Putamen (tissue), 1 donor: Measurements from ENCODE around the gene KEAP1.
A peak's percentile ranks its signal among the peaks of the same experiment; 100 is the strongest.
"Not testable (repeated sequence)": the region's sequence is repeated elsewhere in the genome, so short reads cannot be mapped to it uniquely, and the experiment has no call there.

Experiments used
- DNase-seq: peaks from one replicate; pipeline ENCODE4 v3.0.0-alpha.2; 2016; ENCODE audit warnings: low spot score

KEAP1 gene

DNA sequence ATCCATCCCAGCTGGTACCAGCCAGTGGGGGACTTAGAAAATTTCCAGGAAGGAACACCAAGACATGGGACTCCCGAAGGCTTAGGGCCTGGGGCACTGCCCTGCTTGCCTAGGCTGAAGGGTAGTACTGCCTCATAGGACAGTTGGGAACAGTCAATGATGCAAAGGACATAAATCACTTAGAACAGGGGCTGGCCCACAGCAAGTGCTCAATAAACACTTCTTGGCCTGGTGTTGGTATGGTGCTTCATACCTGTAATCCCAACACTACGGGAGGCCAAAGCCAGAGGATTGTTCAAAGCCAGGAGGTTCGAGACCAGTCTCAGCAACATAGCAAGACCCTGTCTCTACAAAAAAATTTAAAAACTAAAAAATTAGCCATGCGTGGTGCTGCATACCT is 5.8 kb downstream of the KEAP1 start:
- DNase-seq: no peak

DNA sequence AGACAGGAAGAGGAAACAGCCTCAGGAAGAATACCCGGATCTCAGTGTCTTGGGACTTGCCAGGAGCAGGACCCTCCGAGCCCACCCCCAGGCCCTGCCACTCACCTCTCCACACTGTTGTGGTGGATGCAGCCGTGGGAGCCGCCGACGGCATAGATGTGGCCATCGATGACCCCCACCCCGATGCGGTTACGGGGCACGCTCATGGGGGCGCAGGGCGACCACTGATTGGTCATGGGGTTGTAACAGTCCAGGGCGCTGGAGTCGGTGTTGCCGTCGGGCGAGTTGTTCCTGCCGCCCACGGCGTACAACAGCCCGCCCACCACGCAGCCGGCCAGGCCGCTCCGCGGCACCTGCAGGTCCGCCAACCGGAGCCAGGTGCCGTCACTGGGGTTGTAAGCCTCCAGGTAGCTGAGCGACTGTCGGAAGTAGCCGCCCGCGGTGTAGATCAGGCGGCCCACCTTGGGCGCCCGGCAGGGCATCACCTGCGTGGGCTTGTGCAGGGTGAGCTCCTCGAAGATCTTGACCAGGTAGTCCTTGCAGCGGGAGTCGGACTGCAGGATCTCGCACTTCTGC is 11.6 kb downstream of the KEAP1 start:
- DNase-seq: no peak

DNA sequence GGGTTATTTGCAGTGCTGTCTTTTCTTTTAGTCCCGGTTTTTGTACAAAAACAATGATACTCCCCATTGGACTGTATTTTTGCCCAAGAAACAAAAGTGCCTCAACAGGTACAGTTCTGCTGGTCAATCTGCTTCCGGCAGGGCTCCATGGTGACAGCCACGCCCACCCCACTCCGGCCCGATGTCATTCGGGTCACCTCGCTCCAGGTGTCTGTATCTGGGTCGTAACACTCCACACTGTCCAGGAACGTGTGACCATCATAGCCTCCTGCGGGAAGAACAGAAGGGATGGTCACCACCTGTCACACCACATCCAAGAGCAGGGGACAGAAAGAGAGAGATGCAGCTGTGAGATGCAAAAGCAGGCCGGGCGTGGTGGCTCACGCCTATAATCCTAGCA is 16.6 kb downstream of the KEAP1 start:
- no peak for DNase-seq

GRCh38 chr19:10478903-10479384 is 24.2 kb downstream of the KEAP1 start:
- peak; percentile 95 for DNase-seq

GRCh38 chr19:10478476-10478875 is 24.7 kb downstream of the KEAP1 start:
- no peak for DNase-seq

- DNase-seq: no peak
Observed at GRCh38 chr19:10474962-10475451, 28.1 kb downstream of the KEAP1 start.

GRCh38 chr19:10473192-10473591 is 30.0 kb downstream of the KEAP1 start:
- DNase-seq: no peak

DNA sequence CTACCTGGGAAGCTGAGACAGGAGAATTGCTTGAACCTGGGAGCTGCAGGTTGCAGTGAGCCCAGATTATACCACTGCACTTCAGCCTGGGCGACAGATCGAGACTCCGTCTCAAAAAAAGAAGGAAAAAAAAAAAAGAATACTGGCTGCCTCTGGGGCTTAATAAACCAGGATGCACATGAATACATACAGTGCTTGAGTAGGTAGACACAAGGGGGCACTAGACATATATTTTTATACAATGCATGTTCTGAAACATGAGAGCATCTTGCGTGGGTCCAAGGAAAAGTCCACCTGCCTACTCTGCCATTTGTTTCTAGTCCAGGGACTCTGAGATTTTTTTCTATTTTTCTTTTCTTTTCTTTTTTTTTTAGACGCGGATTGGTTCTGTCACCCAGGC is 31.2 kb downstream of the KEAP1 start:
- DNase-seq: no peak

GRCh38 chr19:10468133-10468532 is 35.0 kb downstream of the KEAP1 start:
- DNase-seq: no peak

DNA sequence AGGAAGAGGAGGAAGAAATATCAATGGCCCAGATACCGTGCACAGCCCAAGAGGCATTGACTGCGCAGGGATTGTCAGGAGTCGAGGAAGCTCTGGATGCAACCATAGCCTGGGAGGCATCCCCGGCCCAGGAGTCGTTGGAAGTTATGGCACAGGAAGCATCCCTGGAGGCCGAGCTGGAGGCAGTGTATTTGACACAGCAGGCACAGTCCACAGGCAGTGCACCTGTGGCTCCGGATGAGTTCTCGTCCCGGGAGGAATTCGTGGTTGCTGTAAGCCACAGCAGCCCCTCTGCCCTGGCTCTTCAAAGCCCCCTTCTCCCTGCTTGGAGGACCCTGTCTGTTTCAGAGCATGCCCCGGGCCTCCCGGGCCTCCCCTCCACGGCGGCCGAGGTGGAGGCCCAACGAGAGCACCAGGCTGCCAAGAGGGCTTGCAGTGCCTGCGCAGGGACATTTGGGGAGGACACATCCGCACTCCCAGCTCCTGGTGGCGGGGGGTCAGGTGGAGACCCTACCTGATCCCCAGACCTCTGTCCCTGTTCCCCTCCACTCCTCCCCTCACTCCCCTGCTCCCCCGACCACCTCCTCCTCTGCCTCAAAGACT is 36.0 kb downstream of the KEAP1 start:
- no peak for DNase-seq

GRCh38 chr19:10464456-10464855 is 38.7 kb downstream of the KEAP1 start:
- DNase-seq: no peak

- DNase-seq: no peak
Observed at GRCh38 chr19:10462557-10462956, 40.6 kb downstream of the KEAP1 start.

- not testable (repeated sequence) for DNase-seq
Observed at GRCh38 chr19:10462042-10462441, 41.1 kb downstream of the KEAP1 start.

DNA sequence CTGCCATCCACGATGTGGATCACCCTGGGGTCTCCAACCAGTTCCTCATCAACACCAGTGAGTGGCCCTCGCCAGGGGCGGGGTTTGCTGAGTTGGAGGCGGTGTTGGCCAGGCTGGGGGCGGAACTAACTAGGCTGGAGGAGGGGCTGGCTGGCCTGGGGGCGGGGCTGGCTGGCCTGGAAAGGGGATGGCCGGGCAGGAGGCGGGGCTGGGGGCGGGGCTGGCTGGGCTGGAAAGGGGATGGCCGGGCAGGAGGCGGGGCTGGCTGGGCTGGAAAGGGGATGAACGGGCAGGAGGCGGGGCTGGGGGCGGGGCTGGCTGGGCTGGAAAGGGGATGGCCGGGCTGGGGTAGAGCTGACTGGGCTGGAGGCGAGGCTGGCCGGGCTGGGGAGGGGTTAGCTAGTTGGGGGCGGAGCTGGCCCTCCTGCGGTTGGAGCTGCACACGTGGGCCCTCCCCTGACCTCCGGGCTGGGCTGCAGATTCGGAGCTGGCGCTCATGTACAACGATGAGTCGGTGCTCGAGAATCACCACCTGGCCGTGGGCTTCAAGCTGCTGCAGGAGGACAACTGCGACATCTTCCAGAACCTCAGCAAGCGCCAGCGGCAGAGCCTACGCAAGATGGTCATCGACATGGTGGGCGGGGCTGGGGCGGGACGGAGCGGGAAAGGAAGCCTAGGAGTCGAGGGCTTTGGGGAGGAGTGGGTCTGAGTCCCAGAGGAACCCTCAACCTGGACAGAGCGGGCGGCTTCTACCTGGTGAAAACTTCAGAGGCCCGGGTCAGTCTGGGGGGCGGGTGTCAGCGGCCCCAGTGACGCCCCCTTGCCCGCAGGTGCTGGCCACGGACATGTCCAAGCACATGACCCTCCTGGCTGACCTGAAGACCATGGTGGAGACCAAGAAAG is 41.9 kb downstream of the KEAP1 start:
- DNase-seq: peak; percentile 84

DNA sequence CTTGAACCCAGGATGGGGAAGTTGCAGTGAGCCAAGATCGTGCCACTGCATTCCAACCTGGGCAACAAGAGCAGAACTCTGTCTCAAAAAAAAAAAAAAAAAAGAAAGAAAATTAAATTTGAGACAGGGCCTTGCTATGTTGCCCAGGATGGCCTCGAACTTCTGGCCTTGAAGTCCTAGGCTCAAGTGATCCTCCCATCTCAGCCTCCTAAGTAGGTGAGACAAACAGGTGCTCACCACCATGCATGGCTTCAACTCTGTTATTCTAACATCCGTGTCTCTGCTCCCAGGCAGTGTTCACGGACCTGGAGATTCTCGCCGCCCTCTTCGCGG is 42.5 kb downstream of the KEAP1 start:
- no peak for DNase-seq

- not testable (repeated sequence) for DNase-seq
Observed at GRCh38 chr19:10458733-10459132, 44.4 kb downstream of the KEAP1 start.

DNA sequence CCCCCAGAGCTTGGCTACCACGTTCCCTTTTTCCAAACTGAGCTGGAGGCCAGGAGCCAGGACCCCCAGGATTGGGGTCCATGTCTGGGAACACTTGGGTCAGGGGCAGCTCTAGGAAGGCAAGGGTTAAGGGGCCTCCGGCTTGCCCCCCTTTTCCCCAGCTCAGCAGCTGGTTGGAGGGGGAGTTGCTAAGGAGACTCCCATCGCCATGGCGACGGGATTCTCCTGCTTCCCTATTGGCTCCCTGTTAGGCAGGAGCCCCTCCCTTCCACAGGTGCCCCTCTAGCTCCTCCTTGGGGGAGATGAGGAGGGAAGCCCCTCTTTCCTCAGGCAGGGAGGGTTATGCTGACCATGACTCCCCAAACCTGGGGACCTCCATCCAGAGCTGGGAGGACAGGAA is 48.9 kb downstream of the KEAP1 start:
- DNase-seq: no peak

GRCh38 chr19:10453852-10454251 is 49.3 kb downstream of the KEAP1 start:
- no peak for DNase-seq

DNA sequence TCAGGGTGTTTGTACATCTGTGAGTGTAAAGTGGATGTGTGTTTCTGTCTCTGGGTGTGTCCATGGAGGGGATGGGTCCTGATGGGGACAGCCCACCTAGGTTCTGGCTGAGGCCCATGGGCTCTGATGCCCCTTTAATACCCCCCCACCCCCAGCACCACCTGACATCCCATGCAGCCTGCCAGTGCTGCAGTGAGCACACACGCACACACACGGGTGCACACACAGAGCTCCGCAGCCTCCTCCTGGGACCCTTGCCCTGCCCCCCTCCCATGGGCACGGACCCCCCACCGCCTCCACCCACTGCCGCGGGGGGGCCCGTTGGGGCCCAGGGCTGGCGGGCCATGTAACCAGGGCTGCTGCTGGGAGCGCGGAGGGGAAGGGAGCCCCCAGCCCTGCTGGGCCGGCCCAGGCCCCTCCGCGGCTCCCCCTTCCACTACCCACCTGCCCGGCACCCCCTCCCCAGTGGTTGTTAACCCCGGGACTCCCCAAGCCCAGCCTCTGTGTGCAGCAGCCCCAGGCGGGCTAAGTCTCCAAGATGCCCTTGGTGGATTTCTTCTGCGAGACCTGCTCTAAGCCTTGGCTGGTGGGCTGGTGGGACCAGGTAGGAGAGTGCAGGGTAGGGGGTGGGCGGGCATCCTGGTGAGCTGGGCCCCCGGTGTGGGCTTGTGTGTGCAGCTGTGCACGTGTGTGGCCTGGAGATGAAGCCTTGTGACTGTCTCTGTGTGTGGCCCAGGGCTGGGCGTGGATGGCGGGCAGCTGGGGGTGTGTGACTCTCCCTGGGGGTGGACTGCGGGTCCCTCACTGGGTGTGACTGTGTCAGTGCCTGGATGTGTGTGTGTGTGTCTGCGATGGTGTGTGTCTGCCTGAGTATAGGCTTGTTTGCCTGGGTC is 50.2 kb downstream of the KEAP1 start:
- DNase-seq: no peak

DNA sequence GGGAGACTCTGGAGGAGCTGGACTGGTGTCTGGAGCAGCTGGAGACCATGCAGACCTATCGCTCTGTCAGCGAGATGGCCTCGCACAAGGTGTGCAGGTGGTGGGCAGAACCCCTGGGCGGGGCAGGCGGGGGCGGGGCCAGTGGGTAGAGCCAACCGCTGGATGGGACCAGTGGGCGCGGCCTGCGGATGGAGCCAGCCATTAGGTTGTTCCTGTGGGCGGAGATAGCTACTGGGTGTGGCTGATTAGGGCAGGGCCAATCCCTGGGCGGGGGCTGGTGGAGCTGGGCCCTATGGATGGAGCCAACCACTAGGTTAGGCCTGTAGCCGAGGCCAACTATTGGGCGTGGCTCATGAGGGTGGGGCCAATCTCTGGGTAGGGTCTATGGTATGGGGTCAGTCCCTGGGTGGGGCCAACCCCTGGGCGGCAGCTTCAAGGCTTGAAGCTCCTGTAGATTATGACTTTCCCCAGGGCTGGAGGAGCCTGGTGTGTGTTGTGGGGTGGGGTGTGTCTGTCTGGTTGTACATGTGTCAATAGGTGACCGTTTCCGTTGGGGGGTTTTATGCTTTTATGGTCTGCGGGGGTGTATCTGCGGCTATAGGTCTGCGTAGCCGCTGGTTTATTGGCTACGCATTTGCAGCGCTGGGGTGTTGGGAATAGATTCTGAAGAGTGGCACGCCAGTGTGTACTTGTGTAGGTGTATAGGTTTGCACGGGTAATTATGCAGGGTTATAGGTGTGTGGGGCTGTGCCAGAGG is 52.1 kb downstream of the KEAP1 start:
- no peak for DNase-seq

DNA sequence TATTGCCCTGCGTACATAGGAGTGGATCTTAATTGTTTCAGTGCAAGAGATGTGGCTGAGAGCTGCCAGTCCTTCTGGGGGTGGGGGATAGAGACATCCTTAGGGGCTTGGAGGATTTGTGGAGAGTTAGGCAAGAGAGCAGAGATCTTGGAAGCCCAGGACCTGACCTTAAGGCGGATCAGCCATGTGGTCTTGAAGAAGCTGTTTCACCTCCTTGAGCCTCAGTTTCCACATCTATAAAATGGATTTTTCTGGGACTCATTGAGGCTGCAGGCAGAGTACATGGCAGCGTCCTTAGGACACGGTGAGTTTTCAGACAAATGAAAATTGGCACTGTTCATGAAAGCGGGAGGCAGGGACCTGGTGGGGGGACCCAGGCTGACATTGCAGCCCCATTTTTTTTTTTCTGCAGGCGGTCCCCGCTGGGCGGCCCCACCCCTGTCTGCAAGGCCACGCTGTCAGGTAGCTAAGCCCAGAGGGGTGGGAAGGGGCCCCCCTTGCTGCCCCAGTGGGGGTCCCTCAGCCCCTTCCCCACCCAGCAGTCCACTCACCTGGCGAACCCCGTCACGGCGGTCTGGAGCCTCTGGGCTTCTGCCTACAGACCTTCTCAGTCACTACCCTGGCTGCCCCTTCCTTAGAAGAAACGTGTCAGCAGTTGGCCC is 52.8 kb downstream of the KEAP1 start:
- DNase-seq: no peak
